Measurements from ENCODE around the gene TRDN.

Gene TRDN

GRCh38 chr6:123203928-123204327, 432.8 kb downstream of the TRDN start:
- Histone ChIP-seq H3K4me3 (ENCODE audit: low read length) (no peak overlapping the region), H3K9ac (ENCODE audit: low read depth, low read length) (no peak overlapping the region), H3K27ac (ENCODE audit: low read length) (no peak overlapping the region), H3K36me3 (ENCODE audit: insufficient read depth, low read depth, low read length) (no peaks in the 10 kb centered on the region), H3K9me3 (ENCODE audit: insufficient read depth, low read depth, low read length) (peaks cover 12% of the 10 kb centered on the region), H3K4me1 (ENCODE audit: insufficient read depth, low read length) (peaks cover 7% of the 10 kb centered on the region; the same call in 1 of the 2 replicates), H3K27me3 (ENCODE audit: insufficient read depth, low read length) (no peaks in the 10 kb centered on the region)

DNA sequence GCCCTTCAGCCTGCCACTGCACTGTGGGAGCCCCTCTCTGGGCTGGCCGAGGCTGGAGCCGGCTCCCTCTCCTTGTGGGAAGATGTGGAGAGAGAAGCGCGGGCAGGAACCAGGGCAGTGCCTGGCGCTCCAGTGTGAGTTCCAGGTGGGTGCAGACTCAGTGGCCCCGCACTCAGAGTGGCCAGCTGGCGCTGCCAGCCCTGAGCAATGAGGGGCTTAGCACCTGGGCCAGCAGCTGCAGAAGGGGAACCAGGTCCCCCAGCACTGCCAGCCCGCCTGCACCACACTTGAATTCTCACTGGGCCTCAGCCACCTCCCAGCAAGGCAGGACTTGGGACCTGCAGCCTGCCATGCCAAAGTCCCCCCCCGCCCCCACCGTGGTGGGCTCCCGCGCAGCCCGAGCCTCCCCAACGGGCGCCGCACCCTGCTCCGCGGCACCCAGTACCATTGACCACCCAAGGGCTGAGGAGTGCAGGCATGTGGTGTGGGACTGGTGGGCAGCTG, 434.8 kb downstream of the TRDN start:
- Histone ChIP-seq H3K9me3 (ENCODE audit: insufficient read depth, low read depth, low read length) (peaks cover 12% of the 10 kb centered on the region), H3K4me1 (ENCODE audit: insufficient read depth, low read length) (peaks cover 7% of the 10 kb centered on the region; the same call in 1 of the 2 replicates), H3K27me3 (ENCODE audit: insufficient read depth, low read length) (no peaks in the 10 kb centered on the region), H3K36me3 (ENCODE audit: insufficient read depth, low read depth, low read length) (no peaks in the 10 kb centered on the region), H3K27ac (ENCODE audit: low read length) (no peak overlapping the region), H3K9ac (ENCODE audit: low read depth, low read length) (no peak overlapping the region), H3K4me3 (ENCODE audit: low read length) (no peak overlapping the region)

DNA sequence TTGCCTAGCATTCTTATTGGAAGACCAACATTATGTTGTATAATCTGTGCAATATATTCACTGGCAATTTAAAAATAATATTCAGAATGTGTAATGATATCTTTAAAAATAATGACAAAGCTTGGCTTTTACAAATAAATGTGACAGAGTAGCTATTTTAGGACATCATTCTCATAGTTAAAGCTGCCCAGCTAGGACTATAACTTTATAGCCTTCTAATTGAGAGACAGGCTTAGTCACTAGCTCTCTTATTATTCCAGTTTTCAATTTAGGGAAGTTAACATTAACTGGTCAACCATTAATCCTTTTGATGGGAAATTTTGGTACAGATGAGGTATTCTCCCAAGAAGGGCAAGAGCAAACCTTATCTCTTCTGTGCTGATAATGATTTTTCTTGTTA, 443.5 kb downstream of the TRDN start:
- no peaks in the 10 kb centered on the region for H3K4me1 ChIP-seq (ENCODE audit: insufficient read depth, low read length)
- H3K9me3 ChIP-seq (ENCODE audit: insufficient read depth, low read depth, low read length) = no peaks in the 10 kb centered on the region
- no peak overlapping the region for H3K9ac ChIP-seq (ENCODE audit: low read depth, low read length)

DNA sequence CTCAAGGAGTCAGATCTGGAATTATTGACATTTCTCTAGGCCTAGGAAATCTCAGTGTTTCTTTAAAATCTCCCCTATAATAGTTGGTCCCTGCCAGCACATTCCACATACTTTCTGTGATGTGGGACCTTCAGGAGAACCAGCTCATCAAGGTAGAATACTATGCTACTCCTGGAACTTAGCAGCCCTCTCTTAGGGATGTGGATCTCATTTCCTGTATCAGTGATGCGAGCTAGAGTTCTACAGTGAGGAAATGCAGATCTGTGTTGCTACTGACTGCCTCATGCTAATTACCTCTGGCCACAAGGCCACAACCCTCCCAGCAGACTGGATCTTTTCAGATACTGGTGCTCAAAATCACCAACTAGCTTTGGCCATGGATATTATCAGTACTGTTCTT, 446.9 kb downstream of the TRDN start:
- Histone ChIP-seq H3K4me3 (ENCODE audit: low read length) (no peak overlapping the region), H3K27ac (ENCODE audit: low read length) (no peak overlapping the region), H3K27me3 (ENCODE audit: insufficient read depth, low read length) (no peaks in the 10 kb centered on the region), H3K9me3 (ENCODE audit: insufficient read depth, low read depth, low read length) (no peaks in the 10 kb centered on the region), H3K36me3 (ENCODE audit: insufficient read depth, low read depth, low read length) (no peaks in the 10 kb centered on the region), H3K9ac (ENCODE audit: low read depth, low read length) (no peak overlapping the region), H3K4me1 (ENCODE audit: insufficient read depth, low read length) (no peaks in the 10 kb centered on the region)

More for the DNA sequence above, 443.5 kb downstream of the TRDN start:
- H3K4me3 ChIP-seq (ENCODE audit: low read length) = no peak overlapping the region
- no peaks in the 10 kb centered on the region for H3K27me3 ChIP-seq (ENCODE audit: insufficient read depth, low read length)
- H3K36me3 ChIP-seq (ENCODE audit: insufficient read depth, low read depth, low read length) = no peaks in the 10 kb centered on the region
- H3K27ac ChIP-seq (ENCODE audit: low read length) = no peak overlapping the region

GRCh38 chr6:123182998-123183397, 453.8 kb downstream of the TRDN start:
- H3K27ac ChIP-seq (ENCODE audit: low read length) = no peak overlapping the region
- H3K4me3 ChIP-seq (ENCODE audit: low read length) = no peak overlapping the region
- H3K9me3 ChIP-seq (ENCODE audit: insufficient read depth, low read depth, low read length) = no peaks in the 10 kb centered on the region
- no peaks in the 10 kb centered on the region for H3K36me3 ChIP-seq (ENCODE audit: insufficient read depth, low read depth, low read length)
- H3K9ac ChIP-seq (ENCODE audit: low read depth, low read length) = no peak overlapping the region
- no peaks in the 10 kb centered on the region for H3K27me3 ChIP-seq (ENCODE audit: insufficient read depth, low read length)
- no peaks in the 10 kb centered on the region for H3K4me1 ChIP-seq (ENCODE audit: insufficient read depth, low read length)

GRCh38 chr6:123176706-123177105, 460.0 kb downstream of the TRDN start:
- H3K27ac ChIP-seq (ENCODE audit: low read length) = no peak overlapping the region
- H3K4me3 ChIP-seq (ENCODE audit: low read length) = no peak overlapping the region

DNA sequence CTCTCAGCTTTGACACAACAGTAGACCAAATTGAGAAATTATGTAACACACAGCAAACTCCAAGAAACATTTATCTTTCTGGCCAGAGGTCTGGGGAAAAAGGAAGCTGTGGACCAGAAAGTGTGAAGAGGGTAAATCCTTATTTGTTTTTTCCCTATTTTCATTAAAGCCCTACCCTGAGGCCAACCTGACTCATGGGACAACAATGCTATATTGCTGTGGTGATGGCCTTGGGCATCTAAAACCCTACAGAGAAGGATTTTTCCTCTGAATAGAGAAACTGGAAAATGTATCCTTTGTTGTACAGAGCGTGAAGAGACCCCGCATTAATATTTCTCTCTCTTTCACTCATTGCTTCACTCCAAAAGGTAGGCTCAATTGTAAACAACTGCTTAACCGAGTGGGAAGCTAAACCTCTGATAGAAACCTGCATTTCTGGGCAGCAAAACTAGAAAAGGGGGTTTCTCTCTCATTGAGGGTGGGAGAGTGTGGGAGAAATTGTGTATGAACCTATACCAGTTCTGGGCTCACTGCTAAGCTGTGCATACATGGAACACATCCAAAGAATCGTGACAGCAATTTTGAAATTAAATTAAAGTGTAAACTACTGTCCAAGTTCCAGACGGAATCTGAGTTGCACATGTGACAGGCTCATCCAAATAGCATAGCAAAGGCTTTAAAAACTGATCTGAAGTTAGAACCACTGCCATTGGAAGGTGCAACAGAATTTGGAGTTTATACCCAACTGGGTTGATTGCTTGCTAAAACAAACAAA, 465.2 kb downstream of the TRDN start:
- no peaks in the 10 kb centered on the region for H3K4me1 ChIP-seq (ENCODE audit: insufficient read depth, low read length)
- no peak overlapping the region for H3K4me3 ChIP-seq (ENCODE audit: low read length)
- H3K9ac ChIP-seq (ENCODE audit: low read depth, low read length) = no peak overlapping the region
- H3K27me3 ChIP-seq (ENCODE audit: insufficient read depth, low read length) = no peaks in the 10 kb centered on the region
- no peaks in the 10 kb centered on the region for H3K36me3 ChIP-seq (ENCODE audit: insufficient read depth, low read depth, low read length)
- H3K27ac ChIP-seq (ENCODE audit: low read length) = no peak overlapping the region
- H3K9me3 ChIP-seq (ENCODE audit: insufficient read depth, low read depth, low read length) = no peaks in the 10 kb centered on the region

More at GRCh38 chr6:123176706-123177105, 460.0 kb downstream of the TRDN start:
- no peaks in the 10 kb centered on the region for H3K27me3 ChIP-seq (ENCODE audit: insufficient read depth, low read length)
- no peak overlapping the region for H3K9ac ChIP-seq (ENCODE audit: low read depth, low read length)
- no peaks in the 10 kb centered on the region for H3K9me3 ChIP-seq (ENCODE audit: insufficient read depth, low read depth, low read length)
- H3K4me1 ChIP-seq (ENCODE audit: insufficient read depth, low read length) = no peaks in the 10 kb centered on the region
- H3K36me3 ChIP-seq (ENCODE audit: insufficient read depth, low read depth, low read length) = no peaks in the 10 kb centered on the region

GRCh38 chr6:123169774-123170095, 467.0 kb downstream of the TRDN start:
- Histone ChIP-seq H3K36me3 (ENCODE audit: insufficient read depth, low read depth, low read length) (no peaks in the 10 kb centered on the region), H3K4me1 (ENCODE audit: insufficient read depth, low read length) (no peaks in the 10 kb centered on the region), H3K4me3 (ENCODE audit: low read length) (no peak overlapping the region), H3K9me3 (ENCODE audit: insufficient read depth, low read depth, low read length) (no peaks in the 10 kb centered on the region), H3K27ac (ENCODE audit: low read length) (no peak overlapping the region), H3K27me3 (ENCODE audit: insufficient read depth, low read length) (no peaks in the 10 kb centered on the region), H3K9ac (ENCODE audit: low read depth, low read length) (no peak overlapping the region)

DNA sequence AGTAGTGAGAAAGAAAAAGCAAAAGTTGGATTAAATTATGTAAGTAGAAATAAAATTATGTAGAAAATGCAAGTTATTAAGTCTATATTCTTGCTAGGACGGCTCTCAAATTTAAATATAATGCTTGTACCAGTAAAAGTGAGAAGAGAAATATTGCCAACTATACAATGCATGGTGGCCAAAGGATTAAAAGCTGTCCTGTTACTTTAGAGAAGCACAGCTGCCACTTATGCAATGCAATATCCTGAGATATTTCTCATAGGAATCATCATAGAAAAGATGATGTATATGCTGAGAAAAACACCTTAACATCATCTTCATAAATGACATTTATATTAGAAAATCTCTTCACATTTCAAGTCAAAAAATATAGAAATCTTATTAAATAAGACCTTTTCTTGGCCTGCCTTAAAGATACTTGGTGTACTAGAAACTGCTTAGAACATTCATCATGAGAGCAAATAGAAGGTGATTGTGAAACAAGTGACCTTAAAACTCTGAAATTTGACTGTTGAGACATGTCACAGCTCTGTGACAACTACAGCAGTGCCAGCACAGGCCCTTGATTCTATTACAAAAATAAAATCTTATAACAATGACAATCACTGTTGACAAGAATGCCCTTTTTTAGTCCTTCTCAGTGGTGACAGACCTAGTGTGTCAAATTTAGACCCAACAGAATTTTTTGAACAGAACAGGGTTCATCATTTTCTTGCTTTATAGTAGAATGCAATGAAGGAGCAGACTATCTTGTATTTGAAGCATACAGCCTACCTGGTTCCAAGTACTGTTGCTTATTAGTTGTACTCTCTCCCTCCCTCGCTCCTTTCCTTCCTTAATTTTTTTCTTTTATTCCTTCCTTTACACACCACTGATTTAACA, 467.6 kb downstream of the TRDN start:
- H3K4me1 ChIP-seq (ENCODE audit: insufficient read depth, low read length) = no peaks in the 10 kb centered on the region
- H3K27ac ChIP-seq (ENCODE audit: low read length) = no peak overlapping the region
- no peak overlapping the region for H3K4me3 ChIP-seq (ENCODE audit: low read length)
- no peaks in the 10 kb centered on the region for H3K9me3 ChIP-seq (ENCODE audit: insufficient read depth, low read depth, low read length)
- H3K27me3 ChIP-seq (ENCODE audit: insufficient read depth, low read length) = no peaks in the 10 kb centered on the region
- H3K9ac ChIP-seq (ENCODE audit: low read depth, low read length) = no peak overlapping the region
- no peaks in the 10 kb centered on the region for H3K36me3 ChIP-seq (ENCODE audit: insufficient read depth, low read depth, low read length)

DNA sequence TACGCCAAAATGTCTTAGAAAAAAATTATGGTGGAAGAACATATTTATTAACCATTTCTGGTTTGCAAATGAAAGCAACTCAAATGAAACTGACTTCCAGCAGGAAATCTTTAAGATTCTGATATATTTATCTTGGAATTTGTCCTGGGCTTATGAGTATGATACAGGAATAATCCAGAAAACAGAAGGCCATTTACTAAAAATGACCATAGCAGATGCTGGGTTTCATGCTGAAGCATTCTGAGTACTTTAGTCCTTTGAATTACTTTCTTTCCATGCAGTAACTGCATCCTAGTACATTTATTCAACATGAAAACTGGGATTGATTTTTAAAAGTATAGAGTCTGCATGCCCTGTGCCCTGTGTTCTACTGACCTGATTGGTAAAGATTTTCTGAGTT, 468.3 kb downstream of the TRDN start:
- H3K4me3 ChIP-seq (ENCODE audit: low read length) = no peak overlapping the region
- no peaks in the 10 kb centered on the region for H3K9me3 ChIP-seq (ENCODE audit: insufficient read depth, low read depth, low read length)
- H3K27ac ChIP-seq (ENCODE audit: low read length) = no peak overlapping the region
- H3K36me3 ChIP-seq (ENCODE audit: insufficient read depth, low read depth, low read length) = no peaks in the 10 kb centered on the region
- no peaks in the 10 kb centered on the region for H3K4me1 ChIP-seq (ENCODE audit: insufficient read depth, low read length)
- H3K9ac ChIP-seq (ENCODE audit: low read depth, low read length) = no peak overlapping the region
- no peaks in the 10 kb centered on the region for H3K27me3 ChIP-seq (ENCODE audit: insufficient read depth, low read length)

Measured in iPS-20b (cell line).